GM18499 (cell line): Measurements from ENCODE around the gene GPATCH3.
"Not testable (repeated sequence)": the region's sequence is repeated elsewhere in the genome, so short reads cannot be mapped to it uniquely, and the experiment has no call there.

Experiments used
- ATAC-seq: cut with Tn5 transposase; IDR thresholded peaks from one replicate; pipeline ENCODE4 v1.9.1; 2021; ENCODE audit warnings: moderate number of reproducible peaks; ENCODE audit not compliant: insufficient read depth, unreplicated experiment

GPATCH3 gene

GRCh38 chr1:26848941-26849774, 51.1 kb downstream of the GPATCH3 start:
- ATAC-seq: no peak

- no peak for ATAC-seq
Observed at GRCh38 chr1:26848499-26848898, 51.8 kb downstream of the GPATCH3 start.

GRCh38 chr1:26847826-26848225, 52.4 kb downstream of the GPATCH3 start:
- ATAC-seq: not testable (repeated sequence)

GRCh38 chr1:26844424-26845196, 55.7 kb downstream of the GPATCH3 start:
- no peak for ATAC-seq
